Lung (tissue), 12 donors: Measurements from ENCODE around the gene IFNA6. TPM values are rescaled to one million over a fixed set of nuclear protein-coding genes. Genes with fewer than 3 reads are reported as not detected.
A peak's percentile ranks its signal among the peaks of the same experiment; 100 is the strongest.

Source experiments
- ATAC-seq: fragments of 200-7000 bp; cut with Tn5 transposase; one replicate; pipeline ENCODE4 v1.9.1; 2020; ENCODE audit warnings: moderate number of reproducible peaks; ENCODE audit not compliant: insufficient read depth, low FRiP score
- DNase-seq, 3 donors: peaks; one replicate each; pipeline ENCODE4 v3.0.0-alpha.2; 2013 to 2017
- H3K27ac ChIP-seq, 2 donors: one replicate each; pipeline ENCODE4 v1.5.1; 2013; ENCODE audit warnings: mild to moderate bottlenecking in 2 of 2, moderate library complexity in 2 of 2, control low read depth in 1 of 2, inconsistent platforms in 1 of 2, low read depth in 1 of 2, low read length in 1 of 2
- H3K27me3 ChIP-seq, 3 donors: one replicate each; pipeline ENCODE4 v1.5.1; 2013; ENCODE audit warnings: low read length in 2 of 3; ENCODE audit not compliant: control insufficient read depth in 3 of 3, insufficient read depth in 3 of 3
- H3K36me3 ChIP-seq, 4 donors: one replicate each; pipeline ENCODE4 v1.5.1; 2013; ENCODE audit warnings: low read length in 4 of 4, mild to moderate bottlenecking in 1 of 4, moderate library complexity in 1 of 4; ENCODE audit not compliant: control insufficient read depth in 4 of 4, insufficient read depth in 4 of 4
- H3K4me1 ChIP-seq, 5 donors: one replicate each; pipeline ENCODE4 v1.5.1; 2013; ENCODE audit warnings: low read length in 5 of 5, mild to moderate bottlenecking in 2 of 5, moderate library complexity in 1 of 5; ENCODE audit not compliant: control insufficient read depth in 5 of 5, insufficient read depth in 5 of 5
- H3K4me3 ChIP-seq: one replicate; pipeline ENCODE4 v1.5.1; 2013; ENCODE audit warnings: mild to moderate bottlenecking, control low read depth, moderate library complexity
- H3K9ac ChIP-seq, 2 donors: one replicate each; pipeline ENCODE4 v1.5.1; 2013; ENCODE audit warnings: low read length in 2 of 2, control low read depth in 1 of 2; ENCODE audit not compliant: insufficient read depth in 1 of 2
- H3K9me3 ChIP-seq, 4 donors: one replicate each; pipeline ENCODE4 v1.5.1; 2013; ENCODE audit warnings: low read length in 3 of 4, mild to moderate bottlenecking in 1 of 4, moderate library complexity in 1 of 4; ENCODE audit not compliant: control insufficient read depth in 4 of 4, insufficient read depth in 3 of 4
- WGBS, 2 donors: extraction: QIAGEN DNeasy Blood & Tissue Kit; methylation state at CpG; one replicate each; pipeline ENCODE4 v1.1.7; 2013; 5-methylcytosine and 5-hydroxymethylcytosine counted together
- polyA plus RNA-seq, 2 donors: library from polyadenylated mRNA; stranded (reverse); fragments of 200-250 nt; gene quantifications; one replicate each; pipeline ENCODE4 v1.2.1, GENCODE V29; 2013
- total RNA-seq, 2 donors: library from RNA; depleted of rRNA in 1 of 2; stranded (reverse); fragments of >200 nt in 1 of 2; gene quantifications; one replicate each; pipeline ENCODE4 v1.2.1, GENCODE V29; 2014 to 2021
- TF ChIP-seq, protein P1 (sequence below): IDR thresholded peaks from 2 replicates; pipeline ENCODE4 v1.5.1; 2012; ENCODE audit warnings: mild to moderate bottlenecking; ENCODE audit errors: control extremely low read depth, extremely low read depth
- donor health status: control.
- donor health status: control.
- donor health status: Bipolar disorder and iron deficiency.
- donor health status: healthy.
- donor health status: DM: yes; HTN: yes; CAD: no.

Gene IFNA6
- total and polyA plus RNA-seq, 4 donors, result not detected

DNA sequence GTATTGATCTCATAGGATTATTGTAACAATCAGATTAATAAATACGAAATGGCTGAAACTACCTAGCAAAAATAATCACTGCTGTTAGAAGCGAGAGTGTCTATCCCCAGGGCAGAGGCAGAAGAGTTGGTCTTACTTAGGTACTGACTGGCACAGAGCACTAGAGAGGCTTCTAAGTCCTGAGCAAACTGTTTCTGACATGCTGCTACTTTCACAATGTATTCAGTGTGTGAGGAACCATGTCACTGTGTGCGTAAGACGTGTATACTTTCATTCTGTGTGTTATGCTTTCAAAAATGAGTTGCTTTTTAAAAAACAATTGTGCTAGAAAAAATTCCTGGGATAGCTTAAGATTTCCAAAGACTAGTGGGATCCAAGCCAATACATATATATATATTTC is 10.0 kb downstream of the IFNA6 start:
- Histone ChIP-seq H3K4me3 (no peak overlapping the region), H3K4me1 (peaks cover 0 to 2% (median 0%) of the 10 kb centered on the region in 5 donors), H3K27ac (no peak overlapping the region), H3K9ac (no peak overlapping the region), H3K36me3 (no peaks in the 10 kb centered on the region), H3K27me3 (peaks cover 0 to 4% (median 0%) of the 10 kb centered on the region in 3 donors), H3K9me3 (peaks cover 0 to 6% (median 0%) of the 10 kb centered on the region in 4 donors)
- DNase-seq, result no peak
- WGBS, 2 donors, result 92 to 96% methylated on average over 4 of the region's 4 CpGs
- TF ChIP-seq, protein P1, sequence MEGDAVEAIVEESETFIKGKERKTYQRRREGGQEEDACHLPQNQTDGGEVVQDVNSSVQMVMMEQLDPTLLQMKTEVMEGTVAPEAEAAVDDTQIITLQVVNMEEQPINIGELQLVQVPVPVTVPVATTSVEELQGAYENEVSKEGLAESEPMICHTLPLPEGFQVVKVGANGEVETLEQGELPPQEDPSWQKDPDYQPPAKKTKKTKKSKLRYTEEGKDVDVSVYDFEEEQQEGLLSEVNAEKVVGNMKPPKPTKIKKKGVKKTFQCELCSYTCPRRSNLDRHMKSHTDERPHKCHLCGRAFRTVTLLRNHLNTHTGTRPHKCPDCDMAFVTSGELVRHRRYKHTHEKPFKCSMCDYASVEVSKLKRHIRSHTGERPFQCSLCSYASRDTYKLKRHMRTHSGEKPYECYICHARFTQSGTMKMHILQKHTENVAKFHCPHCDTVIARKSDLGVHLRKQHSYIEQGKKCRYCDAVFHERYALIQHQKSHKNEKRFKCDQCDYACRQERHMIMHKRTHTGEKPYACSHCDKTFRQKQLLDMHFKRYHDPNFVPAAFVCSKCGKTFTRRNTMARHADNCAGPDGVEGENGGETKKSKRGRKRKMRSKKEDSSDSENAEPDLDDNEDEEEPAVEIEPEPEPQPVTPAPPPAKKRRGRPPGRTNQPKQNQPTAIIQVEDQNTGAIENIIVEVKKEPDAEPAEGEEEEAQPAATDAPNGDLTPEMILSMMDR, result no peak
- ATAC-seq, result no peak

DNA sequence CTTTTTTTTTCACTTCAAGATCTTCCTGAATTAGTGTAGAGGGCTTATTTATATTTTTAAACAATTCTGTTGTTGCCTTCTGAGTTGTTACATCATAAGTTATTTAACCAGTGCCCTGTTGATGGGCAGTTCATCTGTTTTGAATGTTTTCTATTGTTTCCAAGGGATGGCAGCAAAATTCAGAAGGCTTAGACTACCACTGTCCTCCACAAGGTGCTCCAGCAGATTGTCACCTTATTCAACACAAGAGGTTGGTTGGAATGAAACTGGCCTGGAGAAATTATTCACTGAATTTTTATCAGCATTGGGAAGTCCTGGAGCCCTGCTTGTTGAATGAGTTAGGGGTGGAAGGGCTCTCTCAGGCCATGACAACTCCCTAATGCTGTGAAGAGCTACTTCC is 14.2 kb downstream of the IFNA6 start:
- no peak overlapping the region for H3K4me3 ChIP-seq

DNA sequence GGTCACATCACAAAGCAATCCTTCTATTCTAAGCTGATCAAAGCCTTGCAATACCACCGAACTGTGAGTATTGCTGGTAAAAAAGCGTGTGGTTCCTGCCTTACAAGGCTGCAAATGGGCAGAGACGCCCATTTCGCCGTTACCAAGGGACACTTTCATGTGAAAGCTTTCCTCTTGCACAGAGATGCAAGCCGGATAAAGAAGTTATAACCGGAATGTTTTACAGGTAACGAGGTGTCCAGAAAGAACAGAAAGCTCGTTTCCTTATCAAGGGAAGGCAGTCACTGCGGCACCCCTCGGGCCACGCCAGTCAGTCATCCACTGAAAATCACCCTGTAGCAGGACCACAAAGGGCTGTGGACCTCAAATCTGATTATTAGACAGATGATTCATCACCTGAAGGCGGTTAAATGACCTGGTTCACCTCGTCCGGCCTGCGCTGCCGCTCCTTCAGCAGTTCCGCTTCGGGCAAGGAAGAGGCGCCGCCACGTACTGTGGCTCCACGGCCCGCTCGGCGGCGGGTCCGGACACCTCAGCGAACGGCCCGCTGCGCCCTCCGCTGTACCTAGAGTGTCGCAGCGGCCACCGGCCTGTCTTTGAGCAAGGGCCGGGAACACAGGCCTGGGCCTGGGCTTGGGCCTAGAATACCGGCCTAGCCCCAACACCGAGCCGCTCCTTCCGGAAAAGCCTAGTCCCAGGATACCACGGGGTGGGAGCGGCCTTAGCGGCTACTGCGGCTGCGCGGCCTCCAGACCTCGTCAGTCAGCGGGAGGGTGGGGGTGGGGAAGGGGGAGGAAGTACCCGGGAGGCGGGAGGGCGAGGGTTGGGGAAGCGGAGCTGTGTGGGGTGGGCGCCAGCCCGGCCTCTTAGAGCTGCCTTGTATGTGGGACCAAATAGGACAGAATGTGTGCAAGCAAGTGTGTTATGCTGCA is 15.7 kb downstream of the IFNA6 start, which contains the start of gene KLHL9:
KLHL9 (minus strand) TSS at position 704 of the 932 bp plus-strand sequence; CDS start at position 159, 545 bp downstream.
- Histone ChIP-seq H3K36me3 (peaks cover 0 to 12% (median 5%) of the 10 kb centered on the region in 4 donors), H3K27ac (peak within 1 kb of the TSS; percentile 95 to 100), H3K9me3 (no peaks in the 10 kb centered on the region), H3K9ac (peak within 1 kb of the TSS; percentile 99 to 100), H3K4me3 (peak within 1 kb of the TSS; percentile 92), H3K4me1 (peaks cover 4 to 30% (median 17%) of the 10 kb centered on the region in 5 donors), H3K27me3 (peaks cover 0 to 4% (median 0%) of the 10 kb centered on the region in 3 donors)
- DNase-seq (peak; percentile 96 to 97 (median 96)), ATAC-seq (peak; percentile 98)
- TF ChIP-seq, protein P1, result no peak
- 0 to 1% methylated on average over 54 to 55 of the region's 55 CpGs for WGBS, 2 donors

More for the DNA sequence above, 14.2 kb downstream of the IFNA6 start:
- H3K27me3 ChIP-seq, result peaks cover 0 to 4% (median 0%) of the 10 kb centered on the region in 3 donors
- H3K4me1 ChIP-seq, result peaks cover 4 to 29% (median 17%) of the 10 kb centered on the region in 5 donors
- H3K9ac ChIP-seq, result no peak overlapping the region
- TF ChIP-seq, protein P1, result no peak
- peaks cover 0 to 12% (median 4%) of the 10 kb centered on the region in 4 donors for H3K36me3 ChIP-seq
- H3K27ac ChIP-seq, result no peak overlapping the region
- no peak for ATAC-seq
- H3K9me3 ChIP-seq, result no peaks in the 10 kb centered on the region
- no peak for DNase-seq
